ENCODE results near the gene POU3F1.
"Not testable (repeated sequence)": the region's sequence is repeated elsewhere in the genome, so short reads cannot be mapped to it uniquely, and the experiment has no call there.

Gene POU3F1

GRCh38 chr1:38039331-38040088, 7.1 kb downstream of the POU3F1 start:
- Histone ChIP-seq H3K4me3 (ENCODE audit: low read depth, low read length) (no peak overlapping the region), H3K36me3 (no peaks in the 10 kb centered on the region), H3K9me3 (ENCODE audit: severe bottlenecking) (no peaks in the 10 kb centered on the region), H3K27me3 (ENCODE audit: insufficient read depth, low read depth, severe bottlenecking) (peaks cover 15% of the 10 kb centered on the region), H3K27ac (no peak overlapping the region)
- TF ChIP-seq CTCF (IDR thresholded peaks at IDR 0.05; ENCODE audit: low read depth, low read length): no peak
- DNase-seq: no peak

GRCh38 chr1:38038861-38039260, 7.7 kb downstream of the POU3F1 start:
- H3K27ac ChIP-seq: no peak overlapping the region
- no peak for DNase-seq
- no peak for TF ChIP-seq CTCF (IDR thresholded peaks at IDR 0.05; ENCODE audit: low read depth, low read length)

GRCh38 chr1:38037221-38037939, 9.2 kb downstream of the POU3F1 start:
- H3K27me3 ChIP-seq (ENCODE audit: insufficient read depth, low read depth, severe bottlenecking): no peaks in the 10 kb centered on the region
- DNase-seq: peak; percentile 45
- TF ChIP-seq CTCF (IDR thresholded peaks at IDR 0.05; ENCODE audit: low read depth, low read length): peak; percentile 51

More at GRCh38 chr1:38038861-38039260, 7.7 kb downstream of the POU3F1 start:
- peaks cover 10% of the 10 kb centered on the region for H3K27me3 ChIP-seq (ENCODE audit: insufficient read depth, low read depth, severe bottlenecking)
- no peak overlapping the region for H3K4me3 ChIP-seq (ENCODE audit: low read depth, low read length)
- no peaks in the 10 kb centered on the region for H3K36me3 ChIP-seq
- H3K9me3 ChIP-seq (ENCODE audit: severe bottlenecking): no peaks in the 10 kb centered on the region

GRCh38 chr1:38034871-38035270, 11.7 kb downstream of the POU3F1 start:
- Histone ChIP-seq H3K36me3 (no peaks in the 10 kb centered on the region), H3K9me3 (ENCODE audit: severe bottlenecking) (no peaks in the 10 kb centered on the region), H3K27me3 (ENCODE audit: insufficient read depth, low read depth, severe bottlenecking) (no peaks in the 10 kb centered on the region), H3K27ac (no peak overlapping the region), H3K4me3 (ENCODE audit: low read depth, low read length) (no peak overlapping the region)
- no peak for TF ChIP-seq CTCF (IDR thresholded peaks at IDR 0.05; ENCODE audit: low read depth, low read length)
- no peak for DNase-seq

More at GRCh38 chr1:38037221-38037939, 9.2 kb downstream of the POU3F1 start:
- Histone ChIP-seq H3K4me3 (ENCODE audit: low read depth, low read length) (no peak overlapping the region), H3K27ac (no peak overlapping the region), H3K9me3 (ENCODE audit: severe bottlenecking) (no peaks in the 10 kb centered on the region), H3K36me3 (no peaks in the 10 kb centered on the region)

GRCh38 chr1:38032992-38033391, 13.6 kb downstream of the POU3F1 start:
- H3K9me3 ChIP-seq (ENCODE audit: severe bottlenecking); DNase-seq; H3K36me3 ChIP-seq; H3K27ac ChIP-seq; H3K27me3 ChIP-seq (ENCODE audit: insufficient read depth, low read depth, severe bottlenecking); H3K4me3 ChIP-seq (ENCODE audit: low read depth, low read length): not testable (repeated sequence)

GRCh38 chr1:38031513-38031866, 15.1 kb downstream of the POU3F1 start:
- no peaks in the 10 kb centered on the region; the same call in 1 of the 2 replicates for H3K36me3 ChIP-seq
- no peak for TF ChIP-seq CTCF (IDR thresholded peaks at IDR 0.05; ENCODE audit: low read depth, low read length)
- no peak overlapping the region for H3K4me3 ChIP-seq (ENCODE audit: low read depth, low read length)
- no peaks in the 10 kb centered on the region for H3K9me3 ChIP-seq (ENCODE audit: severe bottlenecking)
- H3K27ac ChIP-seq: no peak overlapping the region
- no peaks in the 10 kb centered on the region for H3K27me3 ChIP-seq (ENCODE audit: insufficient read depth, low read depth, severe bottlenecking)
- DNase-seq: no peak

All from WERI-Rb-1 (cell line).